Measurements from ENCODE around the gene CBLC.

DNA sequence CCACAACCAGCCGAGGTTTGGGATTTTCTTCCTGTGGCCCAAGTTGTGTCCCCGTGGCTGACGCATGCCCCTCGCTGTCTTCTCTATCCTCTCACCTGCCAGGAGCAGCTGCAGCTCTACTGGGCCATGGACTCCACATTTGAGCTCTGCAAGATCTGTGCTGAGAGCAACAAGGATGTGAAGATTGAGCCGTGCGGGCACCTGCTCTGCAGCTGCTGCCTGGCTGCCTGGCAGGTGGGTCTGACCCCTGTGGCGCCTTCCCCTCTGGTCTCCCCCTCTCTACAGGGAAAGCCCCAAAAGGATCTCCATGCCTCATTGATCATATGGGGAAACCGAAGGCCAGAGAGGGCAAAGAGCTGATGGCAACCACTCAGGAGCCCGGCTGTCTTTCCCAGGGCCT is 14.6 kb downstream of the CBLC start:
- no peak for TF ChIP-seq SNAI2 (CRISPR knock-in tag; IDR thresholded peaks at IDR 0.05)
- TF ChIP-seq, protein P1, sequence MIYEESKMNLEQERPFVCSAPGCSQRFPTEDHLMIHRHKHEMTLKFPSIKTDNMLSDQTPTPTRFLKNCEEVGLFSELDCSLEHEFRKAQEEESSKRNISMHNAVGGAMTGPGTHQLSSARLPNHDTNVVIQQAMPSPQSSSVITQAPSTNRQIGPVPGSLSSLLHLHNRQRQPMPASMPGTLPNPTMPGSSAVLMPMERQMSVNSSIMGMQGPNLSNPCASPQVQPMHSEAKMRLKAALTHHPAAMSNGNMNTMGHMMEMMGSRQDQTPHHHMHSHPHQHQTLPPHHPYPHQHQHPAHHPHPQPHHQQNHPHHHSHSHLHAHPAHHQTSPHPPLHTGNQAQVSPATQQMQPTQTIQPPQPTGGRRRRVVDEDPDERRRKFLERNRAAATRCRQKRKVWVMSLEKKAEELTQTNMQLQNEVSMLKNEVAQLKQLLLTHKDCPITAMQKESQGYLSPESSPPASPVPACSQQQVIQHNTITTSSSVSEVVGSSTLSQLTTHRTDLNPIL (CRISPR knock-in tag; IDR thresholded peaks at IDR 0.05; ENCODE audit: low read depth), result no peak
- TF ChIP-seq ZFP30 (CRISPR knock-in tag; IDR thresholded peaks at IDR 0.05), result no peak
- no peak for TF ChIP-seq ZC3H10 (CRISPR knock-in tag; IDR thresholded peaks at IDR 0.05)
- no peak for TF ChIP-seq GLIS3 (CRISPR knock-in tag; IDR thresholded peaks at IDR 0.05)
- TF ChIP-seq TSHZ2 (CRISPR knock-in tag; IDR thresholded peaks at IDR 0.05), result no peak
- no peak for TF ChIP-seq ZNF565 (CRISPR knock-in tag; conservative IDR thresholded peaks at IDR 0.05; ENCODE audit: low read depth)
- TF ChIP-seq OSR1 (CRISPR knock-in tag; IDR thresholded peaks at IDR 0.05), result no peak
- TF ChIP-seq, protein P2, sequence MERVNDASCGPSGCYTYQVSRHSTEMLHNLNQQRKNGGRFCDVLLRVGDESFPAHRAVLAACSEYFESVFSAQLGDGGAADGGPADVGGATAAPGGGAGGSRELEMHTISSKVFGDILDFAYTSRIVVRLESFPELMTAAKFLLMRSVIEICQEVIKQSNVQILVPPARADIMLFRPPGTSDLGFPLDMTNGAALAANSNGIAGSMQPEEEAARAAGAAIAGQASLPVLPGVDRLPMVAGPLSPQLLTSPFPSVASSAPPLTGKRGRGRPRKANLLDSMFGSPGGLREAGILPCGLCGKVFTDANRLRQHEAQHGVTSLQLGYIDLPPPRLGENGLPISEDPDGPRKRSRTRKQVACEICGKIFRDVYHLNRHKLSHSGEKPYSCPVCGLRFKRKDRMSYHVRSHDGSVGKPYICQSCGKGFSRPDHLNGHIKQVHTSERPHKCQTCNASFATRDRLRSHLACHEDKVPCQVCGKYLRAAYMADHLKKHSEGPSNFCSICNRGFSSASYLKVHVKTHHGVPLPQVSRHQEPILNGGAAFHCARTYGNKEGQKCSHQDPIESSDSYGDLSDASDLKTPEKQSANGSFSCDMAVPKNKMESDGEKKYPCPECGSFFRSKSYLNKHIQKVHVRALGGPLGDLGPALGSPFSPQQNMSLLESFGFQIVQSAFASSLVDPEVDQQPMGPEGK (CRISPR knock-in tag; IDR thresholded peaks at IDR 0.05; ENCODE audit: borderline replicate concordance), result no peak
- TF ChIP-seq BACH2 (CRISPR knock-in tag; IDR thresholded peaks at IDR 0.05; ENCODE audit: borderline replicate concordance), result no peak
